Measurements from ENCODE around the gene OLFML1.

The OLFML1 gene

GRCh38 chr11:7520011-7520942, 35.0 kb downstream of the OLFML1 start:
- Histone ChIP-seq H3K79me2 (ENCODE audit: low read length) (peaks cover 92% of the 10 kb centered on the region), H3K9ac (ENCODE audit: low read length) (peak overlapping the region; percentile 92), H3K27me3 (ENCODE audit: low read depth, low read length) (no peaks in the 10 kb centered on the region), H3K27ac (ENCODE audit: low read length) (peak overlapping the region; percentile 96), H3K9me3 (ENCODE audit: insufficient read depth, low read length) (no peaks in the 10 kb centered on the region), H3K4me2 (ENCODE audit: low read length) (peak overlapping the region; percentile 95), H3K4me3 (ENCODE audit: low read length) (peak overlapping the region; percentile 78), H3K4me1 (ENCODE audit: low read length) (peaks cover 89% of the 10 kb centered on the region), H3K36me3 (replicated peaks; ENCODE audit: low read depth, low read length) (peaks cover 37% of the 10 kb centered on the region), H4K20me1 (ENCODE audit: insufficient read depth, low read length) (peaks cover 36% of the 10 kb centered on the region), H2AFZ (ENCODE audit: low read depth, low read length) (no peak overlapping the region)
- TF ChIP-seq, protein P1, sequence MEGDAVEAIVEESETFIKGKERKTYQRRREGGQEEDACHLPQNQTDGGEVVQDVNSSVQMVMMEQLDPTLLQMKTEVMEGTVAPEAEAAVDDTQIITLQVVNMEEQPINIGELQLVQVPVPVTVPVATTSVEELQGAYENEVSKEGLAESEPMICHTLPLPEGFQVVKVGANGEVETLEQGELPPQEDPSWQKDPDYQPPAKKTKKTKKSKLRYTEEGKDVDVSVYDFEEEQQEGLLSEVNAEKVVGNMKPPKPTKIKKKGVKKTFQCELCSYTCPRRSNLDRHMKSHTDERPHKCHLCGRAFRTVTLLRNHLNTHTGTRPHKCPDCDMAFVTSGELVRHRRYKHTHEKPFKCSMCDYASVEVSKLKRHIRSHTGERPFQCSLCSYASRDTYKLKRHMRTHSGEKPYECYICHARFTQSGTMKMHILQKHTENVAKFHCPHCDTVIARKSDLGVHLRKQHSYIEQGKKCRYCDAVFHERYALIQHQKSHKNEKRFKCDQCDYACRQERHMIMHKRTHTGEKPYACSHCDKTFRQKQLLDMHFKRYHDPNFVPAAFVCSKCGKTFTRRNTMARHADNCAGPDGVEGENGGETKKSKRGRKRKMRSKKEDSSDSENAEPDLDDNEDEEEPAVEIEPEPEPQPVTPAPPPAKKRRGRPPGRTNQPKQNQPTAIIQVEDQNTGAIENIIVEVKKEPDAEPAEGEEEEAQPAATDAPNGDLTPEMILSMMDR (IDR thresholded peaks at IDR 0.05; ENCODE audit: low read depth, low read length), result no peak
- TF ChIP-seq EZH2phosphoT487 (IDR thresholded peaks at IDR 0.05; ENCODE audit: low read depth), result no peak

DNA sequence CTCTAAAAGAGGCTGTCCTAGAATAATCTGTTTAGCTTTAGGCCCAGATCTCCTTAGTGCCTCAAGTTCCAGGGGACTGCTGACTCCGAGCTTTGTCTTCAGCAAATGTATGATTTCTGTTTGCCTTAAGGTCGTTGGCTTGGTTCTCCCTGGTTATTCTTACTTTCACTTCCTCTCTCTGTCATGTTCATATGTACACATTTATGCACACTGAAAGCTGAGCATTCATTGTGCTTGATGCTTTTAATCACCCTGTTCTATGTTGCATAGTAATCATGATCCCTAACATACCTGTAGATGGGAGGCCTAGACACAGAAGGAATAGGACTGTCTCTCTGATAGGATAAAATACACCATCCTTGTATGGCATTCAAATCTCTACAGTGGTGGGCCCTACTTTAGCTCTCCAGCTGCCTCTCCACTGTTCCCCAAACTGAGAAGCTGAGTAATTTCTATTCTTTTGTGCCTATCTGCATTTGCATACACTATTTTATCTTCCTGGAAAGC, 35.7 kb downstream of the OLFML1 start:
- peak overlapping the region; percentile 92 for H3K9ac ChIP-seq (ENCODE audit: low read length)
- peak overlapping the region; percentile 78 for H3K4me3 ChIP-seq (ENCODE audit: low read length)
- TF ChIP-seq, protein P1 (IDR thresholded peaks at IDR 0.05; ENCODE audit: low read depth, low read length), result no peak
- no peak for TF ChIP-seq EZH2phosphoT487 (IDR thresholded peaks at IDR 0.05; ENCODE audit: low read depth)
- H3K4me2 ChIP-seq (ENCODE audit: low read length), result peak overlapping the region; percentile 95
- peaks cover 81% of the 10 kb centered on the region for H3K4me1 ChIP-seq (ENCODE audit: low read length)
- peaks cover 92% of the 10 kb centered on the region for H3K79me2 ChIP-seq (ENCODE audit: low read length)
- no peaks in the 10 kb centered on the region for H3K27me3 ChIP-seq (ENCODE audit: low read depth, low read length)
- peaks cover 38% of the 10 kb centered on the region for H3K36me3 ChIP-seq (replicated peaks; ENCODE audit: low read depth, low read length)
- peak overlapping the region; percentile 96 for H3K27ac ChIP-seq (ENCODE audit: low read length)
- no peak overlapping the region for H2AFZ ChIP-seq (ENCODE audit: low read depth, low read length)
- H4K20me1 ChIP-seq (ENCODE audit: insufficient read depth, low read length), result peaks cover 37% of the 10 kb centered on the region
- no peaks in the 10 kb centered on the region for H3K9me3 ChIP-seq (ENCODE audit: insufficient read depth, low read length)

GRCh38 chr11:7522121-7522520, 36.8 kb downstream of the OLFML1 start:
- Histone ChIP-seq H3K36me3 (replicated peaks; ENCODE audit: low read depth, low read length) (peaks cover 34% of the 10 kb centered on the region), H3K79me2 (ENCODE audit: low read length) (peaks cover 92% of the 10 kb centered on the region), H3K4me3 (ENCODE audit: low read length) (peak overlapping the region; percentile 78; the same call in 1 of the 2 replicates), H3K27me3 (ENCODE audit: low read depth, low read length) (no peaks in the 10 kb centered on the region), H3K9me3 (ENCODE audit: insufficient read depth, low read length) (no peaks in the 10 kb centered on the region), H4K20me1 (ENCODE audit: insufficient read depth, low read length) (peaks cover 38% of the 10 kb centered on the region), H2AFZ (ENCODE audit: low read depth, low read length) (no peak overlapping the region), H3K4me2 (ENCODE audit: low read length) (peak overlapping the region; percentile 95), H3K27ac (ENCODE audit: low read length) (peak overlapping the region; percentile 96), H3K9ac (ENCODE audit: low read length) (peak overlapping the region; percentile 51; the same call in 1 of the 2 replicates), H3K4me1 (ENCODE audit: low read length) (peaks cover 74% of the 10 kb centered on the region)
- TF ChIP-seq EZH2phosphoT487 (IDR thresholded peaks at IDR 0.05; ENCODE audit: low read depth), result no peak
- TF ChIP-seq, protein P1 (IDR thresholded peaks at IDR 0.05; ENCODE audit: low read depth, low read length), result no peak

DNA sequence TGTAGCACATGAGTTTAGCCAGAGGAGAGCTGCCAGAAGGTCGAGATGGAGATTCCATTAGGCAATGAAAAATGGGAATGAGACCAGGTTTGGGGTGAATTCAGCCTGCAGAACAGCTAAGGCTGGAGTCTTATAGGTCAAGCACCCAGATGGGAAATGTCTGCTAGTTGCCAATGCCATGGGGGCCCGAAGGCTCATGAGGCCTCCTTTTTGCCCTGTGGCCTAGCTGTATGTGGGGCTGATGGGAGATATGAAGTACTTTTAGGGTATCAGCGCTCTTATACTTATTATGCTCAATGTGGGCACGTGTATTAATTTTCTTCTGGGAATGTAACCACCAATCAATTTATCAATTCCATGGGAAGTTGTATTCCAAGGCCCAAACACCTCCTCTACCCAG, 37.2 kb downstream of the OLFML1 start:
- H3K4me1 ChIP-seq (ENCODE audit: low read length), result peaks cover 74% of the 10 kb centered on the region
- H3K79me2 ChIP-seq (ENCODE audit: low read length), result peaks cover 92% of the 10 kb centered on the region
- H4K20me1 ChIP-seq (ENCODE audit: insufficient read depth, low read length), result peaks cover 42% of the 10 kb centered on the region
- no peak overlapping the region for H2AFZ ChIP-seq (ENCODE audit: low read depth, low read length)
- H3K9me3 ChIP-seq (ENCODE audit: insufficient read depth, low read length), result no peaks in the 10 kb centered on the region
- H3K4me3 ChIP-seq (ENCODE audit: low read length), result peak overlapping the region; percentile 78; the same call in 1 of the 2 replicates
- H3K9ac ChIP-seq (ENCODE audit: low read length), result peak overlapping the region; percentile 51; the same call in 1 of the 2 replicates
- H3K27me3 ChIP-seq (ENCODE audit: low read depth, low read length), result no peaks in the 10 kb centered on the region
- no peak overlapping the region for H3K27ac ChIP-seq (ENCODE audit: low read length)
- no peak for TF ChIP-seq EZH2phosphoT487 (IDR thresholded peaks at IDR 0.05; ENCODE audit: low read depth)
- H3K4me2 ChIP-seq (ENCODE audit: low read length), result peak overlapping the region; percentile 95
- peaks cover 34% of the 10 kb centered on the region for H3K36me3 ChIP-seq (replicated peaks; ENCODE audit: low read depth, low read length)

All from OCI-LY3 (cell line).